Kidney epithelial cell (primary cell): ENCODE measurements around the gene PAK2. TPM values are rescaled to one million over a fixed set of nuclear protein-coding genes. Genes with fewer than 3 reads are reported as not detected.
"Not testable (repeated sequence)": the region's sequence is repeated elsewhere in the genome, so short reads cannot be mapped to it uniquely, and the experiment has no call there.

Source experiments
- DNase-seq: peaks from one replicate; pipeline ENCODE4 v3.0.0-alpha.2; 2010; ENCODE audit warnings: low read depth
- H3K27me3 ChIP-seq: 2 replicates; pipeline ENCODE4 v1.6.0; 2011; ENCODE audit warnings: low read length; ENCODE audit not compliant: control insufficient read depth, insufficient read depth
- H3K36me3 ChIP-seq: 2 replicates; pipeline ENCODE4 v1.5.1; 2011; ENCODE audit warnings: low read length; ENCODE audit not compliant: control insufficient read depth, insufficient read depth
- H3K4me3 ChIP-seq: 2 replicates; pipeline ENCODE4 v1.5.1; 2011; ENCODE audit warnings: low read depth, mild to moderate bottlenecking, control low read depth, low read length
- total RNA-seq: library from RNA; depleted of rRNA; stranded (reverse); fragments of >200 nt; gene quantifications from 2 replicates; pipeline ENCODE4 v1.2.3, GENCODE V29; 2015
- TF ChIP-seq, protein P1 (sequence below): IDR thresholded peaks from 2 replicates; pipeline ENCODE4 v1.5.1; 2011; ENCODE audit warnings: mild to moderate bottlenecking, moderate library complexity, low read length, control low read depth, inconsistent platforms; ENCODE audit not compliant: insufficient read depth, poor library complexity, severe bottlenecking

Gene PAK2
- total RNA-seq, 1 donor from 2014 or later = 50.6 TPM

DNA sequence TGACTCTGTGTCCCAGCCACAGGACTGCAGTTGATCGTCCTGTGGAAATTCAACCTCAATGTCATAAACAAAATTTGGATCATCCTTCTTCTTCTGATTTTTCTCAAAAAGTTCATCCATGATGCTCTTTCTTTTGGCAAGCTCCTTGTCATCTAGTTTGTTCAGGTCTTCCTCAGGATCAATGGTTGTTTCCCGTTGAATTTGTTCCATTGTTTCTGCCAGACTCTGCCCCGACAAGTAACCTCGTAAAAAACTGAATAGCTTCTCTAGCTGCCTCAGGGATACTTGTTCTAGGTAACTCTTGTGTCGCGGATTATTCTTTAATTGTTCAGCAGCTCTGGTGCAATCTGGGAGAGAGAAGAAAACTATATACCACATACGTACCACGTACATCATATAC, 32.1 kb upstream of the PAK2 start:
- DNase-seq = no peak

DNA sequence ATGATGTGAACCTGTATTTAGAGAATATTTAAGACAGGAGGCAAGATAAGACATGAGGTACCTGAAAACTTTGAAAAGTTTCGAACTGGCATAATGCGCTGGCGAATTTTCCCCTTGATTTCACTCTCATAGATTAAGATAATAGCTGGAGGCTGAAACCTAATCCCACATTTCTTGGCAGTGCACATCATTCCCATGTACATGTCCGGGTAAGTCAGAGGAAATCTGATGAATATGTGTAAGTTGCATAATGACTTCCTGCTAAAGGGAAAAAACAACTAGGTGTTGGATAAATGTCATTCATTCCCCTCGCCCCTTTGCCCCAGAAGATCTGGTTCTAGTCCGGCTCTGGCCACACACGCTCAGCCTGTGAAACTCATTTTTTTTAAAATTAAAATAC, 31.2 kb upstream of the PAK2 start:
- no peak overlapping the region for H3K4me3 ChIP-seq
- DNase-seq = no peak

More for the DNA sequence above, 32.1 kb upstream of the PAK2 start:
- no peaks in the 10 kb centered on the region for H3K27me3 ChIP-seq
- H3K36me3 ChIP-seq = no peaks in the 10 kb centered on the region
- no peak overlapping the region for H3K4me3 ChIP-seq
- TF ChIP-seq, protein P1, sequence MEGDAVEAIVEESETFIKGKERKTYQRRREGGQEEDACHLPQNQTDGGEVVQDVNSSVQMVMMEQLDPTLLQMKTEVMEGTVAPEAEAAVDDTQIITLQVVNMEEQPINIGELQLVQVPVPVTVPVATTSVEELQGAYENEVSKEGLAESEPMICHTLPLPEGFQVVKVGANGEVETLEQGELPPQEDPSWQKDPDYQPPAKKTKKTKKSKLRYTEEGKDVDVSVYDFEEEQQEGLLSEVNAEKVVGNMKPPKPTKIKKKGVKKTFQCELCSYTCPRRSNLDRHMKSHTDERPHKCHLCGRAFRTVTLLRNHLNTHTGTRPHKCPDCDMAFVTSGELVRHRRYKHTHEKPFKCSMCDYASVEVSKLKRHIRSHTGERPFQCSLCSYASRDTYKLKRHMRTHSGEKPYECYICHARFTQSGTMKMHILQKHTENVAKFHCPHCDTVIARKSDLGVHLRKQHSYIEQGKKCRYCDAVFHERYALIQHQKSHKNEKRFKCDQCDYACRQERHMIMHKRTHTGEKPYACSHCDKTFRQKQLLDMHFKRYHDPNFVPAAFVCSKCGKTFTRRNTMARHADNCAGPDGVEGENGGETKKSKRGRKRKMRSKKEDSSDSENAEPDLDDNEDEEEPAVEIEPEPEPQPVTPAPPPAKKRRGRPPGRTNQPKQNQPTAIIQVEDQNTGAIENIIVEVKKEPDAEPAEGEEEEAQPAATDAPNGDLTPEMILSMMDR = no peak

DNA sequence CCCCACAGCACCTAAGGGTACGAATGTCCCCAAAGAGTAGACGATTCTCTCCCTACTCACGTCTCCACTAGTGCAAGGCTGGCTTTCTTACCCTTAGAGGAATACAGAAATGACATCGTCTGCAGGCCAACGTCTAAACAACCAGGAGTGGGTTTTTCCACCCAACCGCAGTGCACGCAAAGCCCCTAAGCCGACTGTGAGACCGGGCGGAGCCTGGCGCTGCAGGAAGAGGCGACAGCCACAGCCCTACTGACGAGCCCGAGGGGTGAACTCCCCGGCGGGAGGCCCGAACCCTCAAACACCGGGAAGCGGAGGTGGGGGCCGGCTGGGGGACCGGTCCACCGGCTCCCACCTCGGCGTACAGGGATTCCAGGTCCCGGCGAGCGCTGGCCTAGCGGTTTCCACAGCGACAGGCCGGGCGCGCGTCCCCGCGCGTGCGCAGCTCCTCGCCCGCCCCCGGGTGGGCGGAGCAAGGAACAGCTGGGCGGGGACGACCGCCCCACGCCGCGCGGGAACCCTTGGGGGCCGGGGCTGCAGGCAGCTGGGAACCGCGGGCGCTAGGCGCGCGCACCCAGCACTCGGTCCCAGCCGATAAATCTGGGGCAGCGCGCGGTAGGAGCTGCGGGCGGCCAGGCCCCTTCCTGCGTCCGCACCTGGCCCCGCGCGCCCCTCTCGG, 27.7 kb upstream of the PAK2 start, which contains the start of the genes CEP19 and PIGX:
CEP19 (minus strand) TSS at position 413 of the 676 bp plus-strand sequence. CDS start 3,593 bp downstream, outside the sequence.
PIGX (plus strand) TSS at position 540 of the 676 bp plus-strand sequence.
- Histone ChIP-seq H3K27me3 (no peaks in the 10 kb centered on the region), H3K36me3 (no peaks in the 10 kb centered on the region), H3K4me3 (peak within 1 kb of the TSS; percentile 80)
- DNase-seq = peak; percentile 37
- TF ChIP-seq, protein P1 = no peak

More for the DNA sequence above, 31.2 kb upstream of the PAK2 start:
- no peaks in the 10 kb centered on the region for H3K36me3 ChIP-seq
- no peaks in the 10 kb centered on the region for H3K27me3 ChIP-seq
- TF ChIP-seq, protein P1 = no peak

GRCh38 chr3:196712514-196713413, 26.9 kb upstream of the PAK2 start:
- no peak for DNase-seq
- Histone ChIP-seq H3K27me3 (no peaks in the 10 kb centered on the region), H3K36me3 (no peaks in the 10 kb centered on the region), H3K4me3 (peak overlapping the region; percentile 80)
- TF ChIP-seq, protein P1 = no peak

DNA sequence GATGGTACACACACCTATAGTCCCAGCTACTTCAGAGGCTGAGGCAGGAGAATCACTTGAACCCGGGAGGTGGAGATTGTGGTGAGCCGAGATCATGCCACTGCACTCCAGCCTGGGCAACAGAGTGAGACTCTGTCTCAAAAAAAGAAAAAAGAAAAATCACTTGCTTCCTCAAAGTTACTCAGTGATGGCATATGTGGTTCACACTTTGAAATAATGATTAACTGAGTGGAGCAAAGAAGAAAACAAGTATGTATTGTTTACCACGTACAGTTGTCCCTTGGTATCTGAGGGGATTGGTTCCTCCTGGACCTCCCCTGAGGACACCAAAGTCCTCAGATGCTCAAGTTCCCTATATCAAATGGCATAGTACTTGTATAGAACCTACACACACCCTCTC, 22.5 kb upstream of the PAK2 start:
- H3K36me3 ChIP-seq, H3K4me3 ChIP-seq, DNase-seq, H3K27me3 ChIP-seq: not testable (repeated sequence)

GRCh38 chr3:196721097-196721496, 18.6 kb upstream of the PAK2 start:
- no peak for DNase-seq
- Histone ChIP-seq H3K4me3 (no peak overlapping the region), H3K36me3 (no peaks in the 10 kb centered on the region), H3K27me3 (no peaks in the 10 kb centered on the region)
- TF ChIP-seq, protein P1 = no peak
